ACHN (cell line): Measurements from ENCODE around the gene TMEM147.
A peak's percentile ranks its signal among the peaks of the same experiment; 100 is the strongest.
"Not testable (repeated sequence)": the region's sequence is repeated elsewhere in the genome, so short reads cannot be mapped to it uniquely, and the experiment has no call there.

Experiments used
- DNase-seq: peaks from one replicate; pipeline ENCODE4 v3.0.0-alpha.2; 2015
- in situ Hi-C: cut with HindIII; loops from 2 replicates; pipeline ENCODE4 v1.10.0; 2017; ENCODE audit warnings: low sequenced_read_pairs, low pct_ligation_motif_present, low pct_unique_long_range_greater_than_20kb

TMEM147 gene

DNA sequence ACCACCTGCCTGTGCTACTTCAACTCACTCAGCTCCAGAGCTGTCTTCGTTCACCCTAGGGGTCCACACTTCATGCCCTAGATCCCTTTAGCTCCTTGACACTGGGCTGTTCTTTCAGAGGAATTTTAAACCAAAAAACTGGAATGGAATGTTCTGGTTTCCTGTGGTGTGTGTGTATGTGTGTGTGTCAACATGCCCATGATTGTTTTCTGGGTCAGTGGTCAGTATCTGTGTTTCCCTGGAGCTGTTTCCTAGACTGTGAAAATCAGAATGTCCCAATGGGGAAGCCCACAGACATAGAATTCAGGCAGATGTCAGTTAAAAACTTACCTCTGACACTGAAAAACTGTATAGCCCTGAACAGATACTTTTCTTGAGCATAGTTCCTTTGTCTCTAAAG lies 41.9 kb downstream of the TMEM147 start:
- in situ Hi-C loops, result no loop called here

DNA sequence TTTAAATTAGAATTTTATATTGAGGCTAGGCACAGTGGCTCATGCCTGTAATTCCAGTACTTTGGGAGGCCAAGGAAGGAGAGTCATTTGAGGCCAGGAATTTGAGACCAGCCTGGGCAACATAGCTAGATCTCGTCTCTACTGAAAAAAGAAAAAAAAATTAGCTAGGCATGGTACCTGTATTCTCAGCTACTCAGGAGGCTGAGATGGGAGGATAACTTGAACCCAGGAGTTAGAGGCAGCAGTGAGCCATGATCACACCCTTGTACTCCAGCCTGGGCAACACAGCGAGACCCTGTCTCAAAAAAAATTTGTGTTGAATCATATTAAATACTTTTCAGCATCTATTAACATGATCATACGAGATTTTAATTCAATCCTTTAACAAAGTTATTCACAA lies 45.4 kb downstream of the TMEM147 start:
- in situ Hi-C loops, result no loop called here
- no peak for DNase-seq

More for the DNA sequence above, 41.9 kb downstream of the TMEM147 start:
- no peak for DNase-seq

DNA sequence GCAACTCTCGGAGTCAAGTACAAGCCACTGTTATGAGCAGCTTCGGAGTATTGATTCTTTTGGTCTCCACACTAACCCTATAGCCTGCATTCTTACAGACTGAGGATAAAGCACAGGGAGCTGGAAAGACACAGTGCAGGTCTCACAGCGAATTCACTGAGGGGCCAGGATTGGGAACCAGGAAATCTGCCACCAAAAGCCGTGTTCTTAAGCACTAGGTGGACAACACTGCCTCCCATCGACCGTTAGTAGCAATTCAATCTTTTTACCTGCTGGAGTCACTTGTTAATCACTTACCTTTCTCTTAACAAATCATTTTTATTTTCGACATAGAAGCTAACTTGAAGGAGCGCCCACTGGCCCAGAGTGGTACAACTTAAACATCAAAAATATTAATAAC lies 46.8 kb downstream of the TMEM147 start:
- in situ Hi-C loops, result no loop called here
- peak; percentile 8 for DNase-seq

DNA sequence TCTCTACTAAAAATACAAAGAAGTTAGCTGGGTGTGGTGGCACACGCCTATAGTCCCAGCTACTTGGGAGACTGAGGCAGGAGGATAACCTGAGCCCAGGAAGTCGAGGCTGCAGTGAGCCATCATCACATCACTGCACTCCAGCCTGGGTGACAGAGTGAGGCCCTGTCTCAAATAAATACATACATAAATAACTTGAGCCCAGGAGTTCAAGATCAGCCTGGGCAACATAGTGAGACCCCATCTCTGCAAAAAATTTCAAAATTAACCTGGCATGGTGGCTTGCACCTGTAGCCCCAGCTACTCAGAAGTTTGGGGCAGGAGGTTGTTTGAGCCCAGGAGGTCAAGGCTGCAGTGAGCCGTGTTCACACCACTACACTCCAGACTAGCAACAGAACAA lies 49.6 kb downstream of the TMEM147 start:
- in situ Hi-C loops, DNase-seq: not testable (repeated sequence)

DNA sequence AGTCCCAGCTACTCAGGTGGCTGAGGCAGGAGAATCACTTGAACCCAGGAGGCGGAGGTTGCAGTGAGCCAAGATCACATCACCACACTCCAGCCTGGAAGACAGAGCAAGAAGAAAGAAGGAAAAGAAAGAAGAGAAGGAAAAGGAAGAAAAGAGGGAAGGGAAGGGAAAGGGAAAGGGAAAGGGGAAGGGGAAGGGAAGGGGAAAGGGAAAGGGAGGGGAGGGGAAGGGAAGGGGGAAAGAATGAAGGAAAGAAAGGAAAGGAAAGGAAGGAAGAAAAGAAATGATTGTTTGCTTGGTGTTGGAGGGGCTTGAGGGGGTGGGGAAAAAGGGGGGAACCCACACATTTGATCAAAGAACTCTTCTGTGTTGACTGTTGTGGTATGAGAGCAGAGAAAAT lies 50.5 kb downstream of the TMEM147 start:
- in situ Hi-C loops, result no loop called here

DNA sequence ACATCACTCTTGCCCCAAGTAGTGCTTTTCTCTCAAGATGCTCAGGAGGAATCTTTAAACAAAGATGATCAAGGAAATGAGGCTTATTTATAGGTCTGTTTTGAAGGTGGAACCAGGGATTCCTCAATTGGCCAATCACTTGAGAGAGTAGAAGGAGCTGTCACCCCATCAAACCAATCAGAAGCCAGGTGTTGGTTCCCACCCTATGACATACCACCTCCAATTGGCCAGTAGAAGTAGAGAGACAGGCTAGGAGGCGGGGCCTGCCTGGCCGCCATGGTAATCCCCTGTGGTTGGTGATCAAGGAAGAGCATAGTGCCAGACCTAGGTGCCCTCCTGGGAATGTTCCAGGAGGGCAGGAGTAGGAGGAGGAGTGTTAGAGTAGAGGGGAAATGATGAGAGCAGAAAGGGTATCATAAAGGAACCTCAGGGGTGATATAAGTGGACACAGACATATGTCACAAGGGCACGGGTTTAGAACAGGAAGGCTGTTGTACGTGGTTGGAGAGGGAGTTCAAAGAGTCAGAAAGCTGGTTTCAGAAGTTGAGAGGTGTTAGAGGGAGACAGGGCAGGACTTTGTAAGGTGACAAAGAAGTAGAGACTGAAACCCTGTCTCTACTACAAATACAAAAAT lies 51.1 kb downstream of the TMEM147 start:
- DNase-seq, result no peak
- in situ Hi-C loops, result no loop called here

More for the DNA sequence above, 50.5 kb downstream of the TMEM147 start:
- no peak for DNase-seq
